ENCODE measurements around the gene CDK11B.
"Not testable (repeated sequence)": the region's sequence is repeated elsewhere in the genome, so short reads cannot be mapped to it uniquely, and the experiment has no call there.

DNA sequence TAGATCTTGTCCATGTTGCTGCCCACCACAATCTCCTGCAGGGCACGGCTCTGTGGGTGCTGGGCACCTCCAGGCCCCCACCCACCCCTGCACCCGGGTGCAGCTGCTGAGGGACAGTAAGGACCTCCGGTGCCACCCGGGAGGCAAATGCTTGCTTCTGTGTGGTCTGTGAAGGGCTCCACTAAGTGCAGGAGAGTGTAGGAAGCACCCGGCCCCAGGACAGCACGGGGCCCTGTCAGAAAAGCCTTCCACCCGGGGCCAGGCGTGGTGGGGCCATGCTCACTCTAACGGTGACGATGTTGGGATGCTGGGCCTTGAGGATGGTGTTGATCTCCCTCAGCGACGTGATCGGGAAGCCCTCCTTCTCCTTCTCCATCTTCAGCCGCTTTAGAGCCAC, 21.3 kb downstream of the CDK11B start:
- not testable (repeated sequence) for TF ChIP-seq CTCF (conservative IDR thresholded peaks at IDR 0.05; ENCODE audit: low read depth in 2 of 2); EZH2 (IDR thresholded peaks at IDR 0.05; ENCODE audit: low read depth, unreplicated experiment); POLR2AphosphoS5 (IDR thresholded peaks at IDR 0.05; ENCODE audit: low read depth); EZH2phosphoT487 (IDR thresholded peaks at IDR 0.05; ENCODE audit: unreplicated experiment); ZNF462 (CRISPR knock-in tag; IDR thresholded peaks at IDR 0.05); ZNF114 (CRISPR knock-in tag; IDR thresholded peaks at IDR 0.05); STAT1 (IDR thresholded peaks at IDR 0.05; ENCODE audit: unreplicated experiment); CREB1 (CRISPR knock-in tag; IDR thresholded peaks at IDR 0.05; ENCODE audit: low read depth)
- TF ChIP-seq, protein P1, sequence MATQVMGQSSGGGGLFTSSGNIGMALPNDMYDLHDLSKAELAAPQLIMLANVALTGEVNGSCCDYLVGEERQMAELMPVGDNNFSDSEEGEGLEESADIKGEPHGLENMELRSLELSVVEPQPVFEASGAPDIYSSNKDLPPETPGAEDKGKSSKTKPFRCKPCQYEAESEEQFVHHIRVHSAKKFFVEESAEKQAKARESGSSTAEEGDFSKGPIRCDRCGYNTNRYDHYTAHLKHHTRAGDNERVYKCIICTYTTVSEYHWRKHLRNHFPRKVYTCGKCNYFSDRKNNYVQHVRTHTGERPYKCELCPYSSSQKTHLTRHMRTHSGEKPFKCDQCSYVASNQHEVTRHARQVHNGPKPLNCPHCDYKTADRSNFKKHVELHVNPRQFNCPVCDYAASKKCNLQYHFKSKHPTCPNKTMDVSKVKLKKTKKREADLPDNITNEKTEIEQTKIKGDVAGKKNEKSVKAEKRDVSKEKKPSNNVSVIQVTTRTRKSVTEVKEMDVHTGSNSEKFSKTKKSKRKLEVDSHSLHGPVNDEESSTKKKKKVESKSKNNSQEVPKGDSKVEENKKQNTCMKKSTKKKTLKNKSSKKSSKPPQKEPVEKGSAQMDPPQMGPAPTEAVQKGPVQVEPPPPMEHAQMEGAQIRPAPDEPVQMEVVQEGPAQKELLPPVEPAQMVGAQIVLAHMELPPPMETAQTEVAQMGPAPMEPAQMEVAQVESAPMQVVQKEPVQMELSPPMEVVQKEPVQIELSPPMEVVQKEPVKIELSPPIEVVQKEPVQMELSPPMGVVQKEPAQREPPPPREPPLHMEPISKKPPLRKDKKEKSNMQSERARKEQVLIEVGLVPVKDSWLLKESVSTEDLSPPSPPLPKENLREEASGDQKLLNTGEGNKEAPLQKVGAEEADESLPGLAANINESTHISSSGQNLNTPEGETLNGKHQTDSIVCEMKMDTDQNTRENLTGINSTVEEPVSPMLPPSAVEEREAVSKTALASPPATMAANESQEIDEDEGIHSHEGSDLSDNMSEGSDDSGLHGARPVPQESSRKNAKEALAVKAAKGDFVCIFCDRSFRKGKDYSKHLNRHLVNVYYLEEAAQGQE (IDR thresholded peaks at IDR 0.05; ENCODE audit: unreplicated experiment) = not testable (repeated sequence)
- TF ChIP-seq, protein P2, sequence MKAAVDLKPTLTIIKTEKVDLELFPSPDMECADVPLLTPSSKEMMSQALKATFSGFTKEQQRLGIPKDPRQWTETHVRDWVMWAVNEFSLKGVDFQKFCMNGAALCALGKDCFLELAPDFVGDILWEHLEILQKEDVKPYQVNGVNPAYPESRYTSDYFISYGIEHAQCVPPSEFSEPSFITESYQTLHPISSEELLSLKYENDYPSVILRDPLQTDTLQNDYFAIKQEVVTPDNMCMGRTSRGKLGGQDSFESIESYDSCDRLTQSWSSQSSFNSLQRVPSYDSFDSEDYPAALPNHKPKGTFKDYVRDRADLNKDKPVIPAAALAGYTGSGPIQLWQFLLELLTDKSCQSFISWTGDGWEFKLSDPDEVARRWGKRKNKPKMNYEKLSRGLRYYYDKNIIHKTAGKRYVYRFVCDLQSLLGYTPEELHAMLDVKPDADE (IDR thresholded peaks at IDR 0.05) = not testable (repeated sequence)
